GM10847 (cell line): ENCODE results near the gene RGS3.

ENCODE experiments used
- POLR2A ChIP-seq: IDR thresholded peaks from 2 replicates; pipeline ENCODE4 v1.6.1; 2011; ENCODE audit not compliant: insufficient read length; ENCODE audit errors: extremely low read depth

RGS3 gene

DNA sequence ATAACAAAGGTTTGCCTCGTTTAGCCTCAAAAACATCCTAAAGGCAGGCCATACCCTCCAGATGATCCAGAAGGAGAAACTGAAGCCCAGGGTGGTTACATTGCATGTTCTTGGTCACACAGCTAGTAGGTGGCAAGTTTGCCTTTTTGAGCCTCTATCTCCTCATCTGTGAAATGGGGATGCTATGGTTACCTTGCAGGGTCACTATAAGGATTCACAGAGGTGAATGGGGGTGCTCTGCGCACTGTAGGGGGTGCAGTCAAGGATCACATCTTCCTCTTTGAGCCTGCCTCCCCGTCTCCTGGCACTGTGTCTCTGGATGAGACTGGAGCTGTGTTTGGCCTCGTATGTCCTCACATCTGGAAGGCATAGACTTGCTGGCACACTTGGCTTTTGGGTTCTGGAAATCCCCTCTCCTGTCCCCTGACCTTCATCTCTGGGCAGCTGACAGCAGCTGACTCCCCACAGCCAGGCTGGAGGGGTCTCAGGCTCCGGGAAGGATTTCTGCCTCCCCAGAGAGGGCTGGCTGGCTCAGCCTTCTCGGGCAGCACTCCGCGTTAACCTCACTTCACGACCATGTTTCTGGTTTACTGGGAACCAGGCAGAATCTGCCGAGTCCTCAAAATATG, 167.7 kb downstream of the RGS3 start:
- no peak for TF ChIP-seq POLR2A

DNA sequence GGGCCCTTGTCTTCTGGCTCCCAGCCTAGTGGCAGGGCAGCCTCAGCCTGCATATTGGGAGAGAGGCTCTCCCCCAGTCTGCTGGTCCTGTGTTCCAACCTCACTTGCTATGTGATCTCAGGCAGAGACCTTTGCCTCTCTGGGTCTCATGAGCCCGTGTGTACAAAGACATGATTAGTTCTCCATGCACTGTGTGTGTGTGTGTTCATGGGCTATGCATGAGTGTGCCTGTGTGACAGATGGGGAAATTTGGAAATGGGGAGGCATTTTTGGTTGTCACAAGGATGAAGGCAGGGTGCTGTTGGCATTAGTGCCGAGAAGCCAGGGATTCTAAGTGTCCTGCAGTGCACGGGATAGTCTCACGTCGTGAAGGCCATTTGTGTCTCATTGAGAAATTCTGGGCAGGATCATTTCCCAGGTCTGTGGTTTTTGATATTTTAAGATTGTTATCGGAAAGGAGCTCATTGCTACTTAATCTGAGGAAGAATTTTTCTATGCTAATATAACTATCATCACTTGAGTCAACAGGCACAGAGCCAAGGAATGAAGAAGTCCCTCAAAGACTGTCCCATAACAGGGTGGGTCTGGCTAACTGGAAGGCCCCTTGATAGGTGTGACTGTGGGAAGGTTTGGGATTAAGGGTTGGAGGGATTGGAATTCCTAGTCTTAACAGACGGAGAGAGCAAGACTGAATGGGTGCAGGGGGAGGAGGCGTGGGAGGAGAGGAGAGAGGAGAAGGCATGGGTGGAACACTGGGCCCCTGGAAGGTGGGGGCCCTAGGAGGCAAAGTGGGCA, 168.5 kb downstream of the RGS3 start:
- TF ChIP-seq POLR2A: no peak

DNA sequence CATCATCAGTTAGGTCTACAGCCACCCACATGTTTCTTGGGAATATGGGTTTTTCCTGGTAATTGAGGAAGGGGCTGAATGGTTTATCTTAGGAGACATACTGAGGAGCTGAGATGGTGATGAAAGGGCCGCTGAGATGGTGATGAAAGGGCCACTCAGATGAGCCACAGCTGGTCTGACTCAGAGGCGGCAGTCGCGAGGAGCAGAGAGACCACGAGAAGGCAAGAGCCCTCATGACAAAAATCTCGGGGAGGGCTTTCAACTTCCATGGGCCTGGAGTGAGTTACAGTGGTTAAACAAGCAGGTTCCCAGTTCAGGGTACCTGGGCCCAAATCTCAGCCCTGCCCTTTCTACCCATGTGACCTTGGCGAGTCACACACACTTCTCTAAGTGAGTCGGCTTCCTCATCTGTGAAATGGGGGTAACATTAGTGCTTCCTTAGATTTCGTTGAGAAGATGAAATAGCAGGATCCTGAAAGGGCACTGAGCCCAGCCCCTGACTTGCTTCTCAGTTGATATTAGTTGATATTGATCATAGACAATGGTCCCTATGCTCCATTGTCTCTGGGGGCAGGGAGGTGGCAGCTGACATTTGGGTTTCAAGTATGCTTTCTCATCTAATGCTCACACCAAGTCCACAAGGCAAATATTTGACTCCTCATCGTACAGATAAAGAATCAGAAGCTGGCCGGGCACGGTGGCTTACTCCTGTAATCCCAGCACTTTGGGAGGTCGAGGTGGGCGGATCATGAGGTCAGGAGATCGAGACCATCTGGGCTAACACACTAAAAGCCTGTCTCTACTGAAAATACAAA, 169.5 kb downstream of the RGS3 start:
- no peak for TF ChIP-seq POLR2A

DNA sequence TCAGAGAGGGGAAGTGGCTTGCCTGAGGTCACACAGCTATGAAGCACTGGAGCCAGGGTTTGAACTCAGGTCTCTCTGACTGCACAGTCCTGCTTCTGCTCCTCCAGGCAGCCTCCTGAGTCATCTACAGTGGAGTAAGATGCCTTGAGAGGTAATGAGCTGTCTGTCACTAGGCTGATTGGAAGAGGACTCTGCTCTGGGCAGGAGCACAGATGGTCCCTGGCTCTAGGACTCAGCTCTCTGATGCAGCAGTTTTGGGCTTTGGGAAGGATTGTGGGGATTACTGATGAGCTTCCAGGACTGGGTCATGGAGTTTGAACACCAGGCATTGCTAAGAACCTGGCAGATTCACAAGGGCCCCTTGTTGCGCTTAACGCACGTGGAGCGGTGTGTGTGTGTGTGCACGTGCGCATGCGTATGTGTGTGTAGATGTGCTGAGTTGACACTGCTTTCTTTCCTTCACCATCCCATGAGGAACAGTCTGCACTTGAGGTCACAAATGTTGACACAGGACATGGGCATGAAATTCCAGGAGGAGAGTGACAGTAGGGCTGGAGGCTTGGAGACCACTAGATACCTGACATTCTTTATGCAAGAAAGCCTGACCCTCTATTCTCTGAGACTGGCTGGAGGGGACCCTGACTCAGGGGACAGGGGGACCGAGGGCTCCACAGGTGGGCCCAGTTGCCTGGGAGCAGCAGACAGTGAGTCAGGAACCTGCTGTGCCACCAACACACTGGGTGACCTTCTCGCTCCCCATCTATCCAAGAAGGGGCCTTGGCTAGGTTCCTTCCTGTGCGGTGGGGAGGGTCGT, 170.5 kb downstream of the RGS3 start:
- TF ChIP-seq POLR2A: no peak

DNA sequence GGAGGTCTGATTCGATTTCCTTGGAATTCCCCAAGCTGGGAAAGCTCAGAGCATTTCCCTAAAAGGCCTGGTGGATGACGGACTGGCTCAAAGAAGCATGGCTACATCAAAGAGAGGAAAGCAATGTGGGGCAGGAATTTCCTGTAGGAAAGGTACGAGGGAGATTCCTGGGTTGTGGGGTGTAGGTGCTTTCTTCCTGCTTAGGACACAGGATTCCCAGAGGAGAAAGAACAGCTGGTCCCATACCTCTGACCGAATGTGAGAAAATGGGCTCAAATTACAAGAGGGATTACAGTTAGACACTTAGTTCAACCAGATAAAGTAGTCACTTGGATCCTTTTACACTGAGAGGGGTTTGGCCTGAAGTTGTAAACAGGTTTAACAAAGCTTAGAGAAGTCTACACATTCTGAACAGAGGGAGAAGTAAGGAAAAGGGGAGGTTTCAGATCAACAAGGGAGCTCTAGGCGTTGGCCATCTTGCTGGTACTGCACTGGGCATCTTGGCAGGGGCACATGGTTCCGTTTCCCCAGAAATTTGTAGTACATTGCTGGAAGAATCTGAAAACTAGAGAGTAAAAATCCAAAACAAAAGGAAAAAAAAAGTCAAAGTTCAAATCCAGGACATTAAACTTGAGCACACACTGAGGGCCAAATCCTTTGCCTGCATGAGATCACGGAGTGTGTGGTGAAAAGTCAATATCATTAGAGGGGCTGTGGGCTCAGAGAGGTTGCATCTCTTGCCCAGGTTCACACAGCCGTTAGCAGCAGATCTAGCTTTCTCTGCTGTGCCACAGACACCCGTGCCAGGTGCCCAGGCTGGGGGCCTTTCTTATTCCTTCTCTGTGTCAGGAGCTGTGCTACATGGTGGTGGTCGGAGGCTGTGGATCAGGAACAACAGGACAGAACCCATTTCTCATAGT, 171.3 kb downstream of the RGS3 start:
- no peak for TF ChIP-seq POLR2A

DNA sequence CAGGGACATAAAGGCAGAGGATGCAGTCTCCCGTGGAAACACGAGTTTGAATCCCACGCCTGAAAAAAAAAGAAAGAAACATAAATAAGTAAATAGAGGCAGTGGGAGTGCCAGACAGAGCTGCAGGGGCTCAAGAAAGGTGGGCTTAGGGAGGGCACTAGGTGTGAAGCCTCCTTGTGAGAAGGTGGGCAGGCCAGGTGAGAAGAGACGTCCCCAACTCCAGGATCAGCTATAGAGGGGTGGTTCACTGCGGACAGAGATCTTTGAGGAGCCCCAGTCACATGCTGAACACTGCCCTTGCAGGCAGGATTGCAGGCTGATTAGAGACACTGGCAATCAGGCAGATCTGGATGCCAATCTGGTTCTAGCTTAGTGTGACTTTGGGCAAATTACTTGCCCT, 172.1 kb downstream of the RGS3 start:
- no peak for TF ChIP-seq POLR2A

DNA sequence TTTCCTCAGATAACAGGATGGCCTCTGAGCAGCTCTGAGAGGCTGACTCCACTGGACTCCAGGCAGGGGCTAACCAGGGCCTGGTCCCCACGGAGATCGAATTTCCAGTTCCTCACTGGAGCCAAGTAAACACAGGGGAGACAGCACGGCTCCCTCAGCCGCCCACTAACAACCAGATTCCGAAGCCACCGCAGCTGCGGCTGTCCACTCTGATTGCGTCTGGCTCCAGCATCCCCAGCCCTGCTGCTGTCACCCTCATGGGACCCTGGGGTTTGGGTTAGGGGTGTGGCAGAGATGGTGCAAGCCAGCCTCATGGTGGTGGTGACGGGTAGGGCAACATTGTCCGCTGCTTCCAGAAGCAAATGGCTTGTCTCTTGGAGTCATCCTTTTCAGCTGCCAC, 172.6 kb downstream of the RGS3 start:
- TF ChIP-seq POLR2A: no peak

DNA sequence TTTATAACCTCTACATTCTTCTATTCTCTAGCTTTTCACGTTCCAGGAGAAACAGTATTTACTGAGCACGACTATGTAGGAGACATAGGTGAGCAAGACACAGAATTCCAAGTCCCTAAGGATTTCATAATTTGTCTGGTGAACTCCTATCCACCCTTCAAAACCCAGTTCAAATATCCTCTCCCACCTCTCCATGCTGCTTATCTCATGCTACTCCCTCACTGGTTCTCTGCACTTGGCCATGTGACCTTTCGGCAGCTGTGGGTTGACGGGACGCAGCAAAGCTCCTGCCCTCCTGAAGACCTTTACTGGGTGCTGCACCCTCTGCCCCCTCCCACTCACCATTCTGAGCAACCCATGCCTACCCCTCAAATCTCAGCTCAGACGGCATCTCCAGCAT, 173.2 kb downstream of the RGS3 start:
- TF ChIP-seq POLR2A: no peak

DNA sequence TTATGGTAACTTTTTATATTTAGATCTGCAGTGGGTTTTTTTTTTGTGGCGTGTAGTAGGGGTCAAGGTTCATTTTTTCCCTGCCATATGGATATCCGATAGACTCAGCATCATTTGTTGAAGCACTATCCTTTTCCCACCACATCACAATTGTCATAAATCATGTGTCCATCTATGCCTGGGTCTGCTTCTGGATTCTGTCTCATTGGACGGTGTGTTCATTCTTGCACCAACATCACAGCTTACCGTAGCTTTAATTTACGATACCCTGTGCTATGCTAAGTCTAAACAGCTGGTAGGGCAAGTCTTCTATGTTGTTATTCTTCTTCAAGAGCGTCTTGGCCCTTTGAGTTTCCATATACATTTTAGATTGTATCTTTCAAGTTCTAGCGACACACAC, 175.0 kb downstream of the RGS3 start:
- no peak for TF ChIP-seq POLR2A

DNA sequence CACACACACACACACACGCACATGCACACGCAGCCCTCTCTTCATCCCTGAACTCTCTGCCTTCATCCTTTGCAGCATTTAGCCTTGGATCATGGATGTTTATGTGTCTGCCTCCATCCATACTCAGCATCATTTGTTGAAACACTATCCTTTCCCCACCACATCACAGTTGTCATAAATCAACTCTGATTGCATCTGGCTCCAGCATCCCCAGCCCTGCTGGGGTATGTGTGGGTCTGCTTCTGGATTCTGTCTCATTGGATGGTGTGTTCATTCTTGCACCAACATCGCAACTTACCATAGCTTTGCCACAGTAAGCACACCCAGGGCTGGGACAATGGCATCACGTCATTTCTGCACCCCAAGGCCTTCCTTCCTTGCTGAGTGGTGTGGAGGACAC, 175.4 kb downstream of the RGS3 start:
- TF ChIP-seq POLR2A: no peak

DNA sequence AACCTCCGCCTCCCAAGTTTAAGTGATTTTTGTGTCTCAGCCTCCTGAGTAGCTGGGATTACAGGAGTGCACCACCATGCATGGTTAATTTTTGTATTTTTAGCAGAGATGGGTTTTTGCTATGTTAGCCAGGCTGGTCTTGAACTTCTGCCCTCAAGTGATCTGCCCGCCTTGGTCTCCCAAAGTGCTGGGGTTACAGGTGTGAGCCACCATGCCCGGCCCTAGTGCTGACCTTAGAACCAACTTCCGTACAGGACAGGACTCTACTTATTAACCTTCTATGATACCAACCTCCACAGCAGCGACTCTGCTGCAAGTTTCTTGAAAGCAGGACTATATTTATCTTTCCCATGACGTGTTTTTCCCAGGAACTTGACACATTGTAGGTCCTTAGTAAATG, 176.9 kb downstream of the RGS3 start:
- TF ChIP-seq POLR2A: no peak

DNA sequence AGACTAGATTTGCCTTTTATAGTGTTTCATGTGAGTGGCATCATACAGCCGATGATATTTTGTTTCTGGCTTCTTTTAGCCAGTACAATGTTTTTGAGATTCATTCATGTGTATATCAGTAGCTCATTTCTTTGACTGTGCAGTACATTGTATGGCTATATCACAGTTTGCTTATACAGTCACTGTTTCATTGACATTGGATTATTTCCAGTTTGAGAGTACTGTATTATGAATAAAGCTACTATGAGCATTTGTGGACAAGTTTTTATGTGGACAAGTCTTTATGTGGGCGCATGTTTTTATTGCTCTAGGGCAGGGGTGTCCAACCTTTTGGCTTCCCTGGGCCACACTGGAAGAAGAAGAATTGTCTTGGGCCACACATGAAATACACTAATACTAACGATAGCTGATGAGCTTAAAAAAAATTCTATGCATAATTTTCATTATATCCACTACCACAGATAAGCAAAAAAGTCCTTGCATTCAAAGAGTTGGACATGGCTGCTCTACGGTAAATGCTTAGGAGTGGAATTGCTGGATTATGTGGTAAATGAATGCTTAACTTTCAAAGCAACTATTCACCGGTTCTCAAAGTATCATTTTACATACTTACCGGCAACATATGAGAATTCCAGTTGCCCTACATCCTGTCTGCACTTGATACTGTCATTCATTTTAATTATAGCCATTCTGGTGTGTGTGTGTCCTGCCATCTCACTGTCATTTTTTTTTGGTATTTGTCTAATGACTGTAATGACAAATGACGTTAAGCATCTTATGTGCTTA, 177.8 kb downstream of the RGS3 start:
- no peak for TF ChIP-seq POLR2A

DNA sequence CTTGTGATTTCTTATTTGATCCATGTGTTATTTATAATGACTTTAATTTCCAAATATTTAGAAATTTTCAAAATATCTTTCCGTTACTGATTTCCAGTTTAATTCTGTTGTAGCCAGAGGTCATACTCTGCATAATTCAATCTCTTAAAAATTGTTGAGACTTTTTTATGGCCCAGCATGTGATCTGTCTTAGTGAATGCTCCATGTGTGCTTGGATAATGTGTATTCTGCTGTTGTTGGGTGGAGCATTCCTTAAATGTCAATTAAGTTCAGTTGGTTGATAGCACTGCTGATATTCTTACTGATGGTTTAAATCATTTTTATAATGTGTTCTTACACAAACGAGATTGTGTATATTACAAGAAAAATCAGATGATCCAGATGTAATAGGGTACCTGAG, 180.8 kb downstream of the RGS3 start:
- no peak for TF ChIP-seq POLR2A
